ENCODE data around the gene FAM229B.
"Not testable (repeated sequence)": the region's sequence is repeated elsewhere in the genome, so short reads cannot be mapped to it uniquely, and the experiment has no call there.

Gene FAM229B, protein sequence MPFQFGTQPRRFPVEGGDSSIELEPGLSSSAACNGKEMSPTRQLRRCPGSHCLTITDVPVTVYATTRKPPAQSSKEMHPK

GRCh38 chr6:112087136-112087911 lies at the start of gene FAM229B, which contains the start of gene TUBE1:
Gene FAM229B, plus strand, starts transcription at chr6:112087591. Its CDS starts 11,693 bp downstream, at chr6:112099284.
Gene TUBE1, minus strand, starts transcription at chr6:112087482. Its CDS starts 48 bp downstream, at chr6:112087434.
- TF ChIP-seq ZNF274 (IDR thresholded peaks at IDR 0.05; ENCODE audit: low read depth, low read length), result no peak
- H3K4me3 ChIP-seq (ENCODE audit: low read length), result peak within 1 kb of the TSS; percentile 89

DNA sequence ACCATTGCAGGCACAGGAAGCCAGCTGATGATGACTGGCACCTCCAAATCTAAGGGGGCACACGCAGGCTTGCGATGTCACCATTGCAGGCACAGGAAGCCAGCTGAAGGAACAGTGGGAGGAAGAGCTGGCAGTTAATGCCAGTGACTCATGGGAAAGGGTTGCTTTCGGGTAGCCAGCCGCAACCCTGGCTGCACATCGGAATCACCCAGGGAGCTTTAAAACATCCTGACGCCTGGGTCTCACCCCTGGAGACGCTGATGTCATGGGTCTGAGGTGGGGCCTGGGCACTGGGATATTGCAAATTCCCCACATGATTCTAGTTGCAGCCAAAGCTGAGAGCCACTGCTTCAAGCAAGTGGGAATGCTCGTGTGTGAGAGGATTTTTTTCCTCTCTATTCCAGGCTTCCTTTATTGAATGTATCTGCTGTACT lies 49.6 kb upstream of the FAM229B start:
- no peak overlapping the region for H3K4me3 ChIP-seq (ENCODE audit: low read length)
- no peak for TF ChIP-seq ZNF274 (IDR thresholded peaks at IDR 0.05; ENCODE audit: low read depth, low read length)

DNA sequence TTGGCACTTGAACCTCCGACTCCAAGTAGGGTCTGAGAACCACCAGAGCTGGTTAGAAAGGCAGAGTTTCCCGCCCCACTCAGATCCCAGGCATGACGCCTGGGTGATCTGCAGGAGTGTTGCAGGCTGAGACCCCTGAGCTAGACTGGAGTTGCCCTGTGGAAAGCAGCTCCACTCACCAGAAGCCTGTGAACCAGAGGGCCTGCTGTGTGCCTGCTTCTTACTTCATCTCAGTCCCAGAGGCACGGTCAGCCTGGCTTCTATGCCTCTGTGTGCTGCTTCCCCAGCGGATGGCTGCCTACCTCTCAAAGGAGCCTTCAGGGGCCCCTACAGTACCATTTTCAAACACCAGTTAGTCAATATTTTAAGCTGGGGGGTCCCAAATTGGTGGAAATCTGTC lies 49.1 kb upstream of the FAM229B start:
- no peak overlapping the region for H3K4me3 ChIP-seq (ENCODE audit: low read length)
- no peak for TF ChIP-seq ZNF274 (IDR thresholded peaks at IDR 0.05; ENCODE audit: low read depth, low read length)

DNA sequence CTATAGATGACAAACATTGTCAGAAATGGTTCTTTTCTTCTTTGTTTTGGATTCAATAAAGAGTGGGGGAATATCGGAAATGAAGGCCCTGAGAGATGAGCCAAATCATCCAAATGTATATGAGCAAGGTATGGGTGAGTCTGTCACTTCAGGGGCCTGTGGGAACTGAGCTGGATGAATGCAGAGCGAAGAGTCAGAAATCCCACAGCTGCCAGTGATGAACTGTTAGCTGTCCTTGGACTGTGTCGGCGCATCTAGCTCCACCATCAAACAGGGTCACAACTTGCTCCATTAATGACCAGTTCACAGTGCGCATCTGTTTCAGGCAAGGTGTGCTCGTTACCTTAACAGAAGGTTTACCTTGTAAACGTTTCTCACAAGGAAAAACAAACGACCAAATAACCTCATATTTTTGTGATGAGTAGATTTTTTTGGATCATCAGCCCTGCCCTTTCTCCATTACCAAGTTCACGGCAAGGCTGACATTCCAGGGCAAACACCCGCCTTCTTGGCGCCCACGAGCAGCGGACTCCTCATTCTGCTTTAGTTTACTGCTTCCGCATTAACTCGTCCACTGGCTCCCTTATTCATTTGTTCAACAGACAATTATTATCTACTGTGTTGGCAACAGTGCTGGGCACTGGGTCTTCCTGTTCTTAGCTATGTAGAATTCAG lies 48.5 kb upstream of the FAM229B start:
- no peak for TF ChIP-seq ZNF274 (IDR thresholded peaks at IDR 0.05; ENCODE audit: low read depth, low read length)
- H3K4me3 ChIP-seq (ENCODE audit: low read length), result no peak overlapping the region

- H3K4me3 ChIP-seq (ENCODE audit: low read length), result no peak overlapping the region
- no peak for TF ChIP-seq ZNF274 (IDR thresholded peaks at IDR 0.05; ENCODE audit: low read depth, low read length)
These were observed 48.0 kb upstream of the FAM229B start for GRCh38 chr6:112039431-112039770.

DNA sequence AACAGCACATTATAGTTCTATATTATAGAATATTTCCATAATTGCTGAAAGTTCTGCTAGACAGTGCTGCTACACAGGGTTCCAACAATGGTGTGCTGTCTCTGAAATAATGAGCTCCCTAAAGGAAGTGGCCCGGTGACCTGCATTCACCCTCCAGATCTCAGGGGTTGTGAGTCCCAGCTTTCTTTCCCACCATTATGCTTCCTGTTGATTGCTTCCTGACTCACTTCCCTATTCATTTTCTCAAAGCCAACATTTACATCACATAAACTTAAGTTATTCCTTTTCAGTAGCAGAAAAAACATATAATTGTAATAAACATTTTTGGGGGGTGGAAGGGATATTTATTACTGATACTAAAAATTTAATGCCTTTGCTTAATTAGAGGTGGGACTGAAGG lies 46.4 kb upstream of the FAM229B start:
- no peak overlapping the region for H3K4me3 ChIP-seq (ENCODE audit: low read length)
- TF ChIP-seq ZNF274 (IDR thresholded peaks at IDR 0.05; ENCODE audit: low read depth, low read length), result no peak

DNA sequence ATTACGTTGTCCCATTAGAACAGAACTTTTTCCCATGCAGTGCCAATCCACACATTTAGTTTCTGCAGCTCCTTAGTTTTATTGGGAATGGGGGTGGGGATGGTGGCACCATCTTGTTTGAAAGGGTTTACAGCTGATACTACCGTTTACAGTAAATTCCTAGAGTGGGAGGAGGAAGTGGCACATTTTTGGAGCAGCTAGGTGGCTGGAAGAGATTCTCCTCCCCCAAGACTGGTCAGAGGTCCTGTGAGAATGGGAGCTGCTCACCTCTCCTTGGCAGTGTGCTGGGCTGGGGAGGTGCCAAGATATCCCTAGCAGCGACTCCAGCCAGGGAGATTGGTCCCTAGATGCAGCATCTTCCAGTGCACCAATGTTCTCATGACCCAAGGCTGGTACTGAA lies 45.9 kb upstream of the FAM229B start:
- TF ChIP-seq ZNF274 (IDR thresholded peaks at IDR 0.05; ENCODE audit: low read depth, low read length), result no peak
- H3K4me3 ChIP-seq (ENCODE audit: low read length), result no peak overlapping the region

- TF ChIP-seq ZNF274 (IDR thresholded peaks at IDR 0.05; ENCODE audit: low read depth, low read length), result no peak
- H3K4me3 ChIP-seq (ENCODE audit: low read length), result peak overlapping the region; percentile 70
These were observed 44.1 kb upstream of the FAM229B start for GRCh38 chr6:112043032-112044007.

GRCh38 chr6:112044196-112044595 lies 43.2 kb upstream of the FAM229B start:
- no peak for TF ChIP-seq ZNF274 (IDR thresholded peaks at IDR 0.05; ENCODE audit: low read depth, low read length)
- no peak overlapping the region for H3K4me3 ChIP-seq (ENCODE audit: low read length)

GRCh38 chr6:112044856-112045255 lies 42.5 kb upstream of the FAM229B start:
- H3K4me3 ChIP-seq (ENCODE audit: low read length), result no peak overlapping the region
- TF ChIP-seq ZNF274 (IDR thresholded peaks at IDR 0.05; ENCODE audit: low read depth, low read length), result no peak

GRCh38 chr6:112047523-112047922 lies 39.9 kb upstream of the FAM229B start:
- not testable (repeated sequence) for H3K4me3 ChIP-seq (ENCODE audit: low read length)

- H3K4me3 ChIP-seq (ENCODE audit: low read length), result no peak overlapping the region
- TF ChIP-seq ZNF274 (IDR thresholded peaks at IDR 0.05; ENCODE audit: low read depth, low read length), result no peak
These were observed 38.2 kb upstream of the FAM229B start for GRCh38 chr6:112049026-112049799.

GRCh38 chr6:112049996-112050395 lies 37.4 kb upstream of the FAM229B start:
- no peak for TF ChIP-seq ZNF274 (IDR thresholded peaks at IDR 0.05; ENCODE audit: low read depth, low read length)

More at GRCh38 chr6:112049996-112050395, 37.4 kb upstream of the FAM229B start:
- H3K4me3 ChIP-seq (ENCODE audit: low read length), result no peak overlapping the region
